ENCODE results near the gene SYN1. TPM values are rescaled to one million over a fixed set of nuclear protein-coding genes. Genes with fewer than 3 reads are reported as not detected.

SYN1 gene
- total RNA-seq, 1 donor from 2014 or later = not detected

- Histone ChIP-seq H3K27ac (peak overlapping the region; percentile 74), H3K4me1 (peaks cover 6% of the 10 kb centered on the region), H3K79me2 (ENCODE audit: low read depth) (no peaks in the 10 kb centered on the region), H3K9ac (no peak overlapping the region), H4K20me1 (ENCODE audit: low read depth) (no peaks in the 10 kb centered on the region), H3K27me3 (no peaks in the 10 kb centered on the region), H2AFZ (replicated peaks) (no peak overlapping the region), H3K4me3 (no peak overlapping the region), H3F3A (ENCODE audit: low read depth) (peaks cover 10% of the 10 kb centered on the region), H3K4me2 (peak overlapping the region; percentile 72), H3K9me3 (ENCODE audit: low read depth) (no peaks in the 10 kb centered on the region), H3K36me3 (no peaks in the 10 kb centered on the region)
- Mint-ChIP-seq H3K4me3 (peak overlapping the region; percentile 28), H3K36me3 (peaks cover 33% of the 10 kb centered on the region), H3K27ac (peak overlapping the region; percentile 65), H3K27me3 (ENCODE audit: insufficient read depth, low read depth) (peaks cover 7% of the 10 kb centered on the region), H3K9me3 (peaks cover 42% of the 10 kb centered on the region), H3K4me1 (peaks cover 8% of the 10 kb centered on the region)
- DNase-seq (ENCODE audit: low spot score) = no peak
- TF ChIP-seq EZH2phosphoT487 (IDR thresholded peaks at IDR 0.05) (no peak), EZH2 (IDR thresholded peaks at IDR 0.05) (no peak), CTCF (IDR thresholded peaks at IDR 0.05) (no peak)
These were observed 46.8 kb downstream of the SYN1 start for GRCh38 chrX:47572773-47573340.

- Mint-ChIP-seq H3K27ac (no peak overlapping the region), H3K4me3 (no peak overlapping the region), H3K4me1 (peaks cover 8% of the 10 kb centered on the region), H3K9me3 (peaks cover 43% of the 10 kb centered on the region), H3K27me3 (ENCODE audit: insufficient read depth, low read depth) (peaks cover 7% of the 10 kb centered on the region), H3K36me3 (peaks cover 38% of the 10 kb centered on the region)
- Histone ChIP-seq H3K4me1 (peaks cover 6% of the 10 kb centered on the region), H3K4me2 (no peak overlapping the region), H3K36me3 (no peaks in the 10 kb centered on the region), H3K4me3 (no peak overlapping the region), H2AFZ (replicated peaks) (no peak overlapping the region), H4K20me1 (ENCODE audit: low read depth) (no peaks in the 10 kb centered on the region), H3F3A (ENCODE audit: low read depth) (peaks cover 10% of the 10 kb centered on the region), H3K27me3 (no peaks in the 10 kb centered on the region), H3K9me3 (ENCODE audit: low read depth) (no peaks in the 10 kb centered on the region), H3K9ac (no peak overlapping the region), H3K79me2 (ENCODE audit: low read depth) (no peaks in the 10 kb centered on the region), H3K27ac (no peak overlapping the region)
- no peak for DNase-seq (ENCODE audit: low spot score)
- TF ChIP-seq EZH2 (IDR thresholded peaks at IDR 0.05) (no peak), EZH2phosphoT487 (IDR thresholded peaks at IDR 0.05) (no peak), CTCF (IDR thresholded peaks at IDR 0.05) (no peak)
These were observed 47.8 kb downstream of the SYN1 start for GRCh38 chrX:47571896-47572295.

DNA sequence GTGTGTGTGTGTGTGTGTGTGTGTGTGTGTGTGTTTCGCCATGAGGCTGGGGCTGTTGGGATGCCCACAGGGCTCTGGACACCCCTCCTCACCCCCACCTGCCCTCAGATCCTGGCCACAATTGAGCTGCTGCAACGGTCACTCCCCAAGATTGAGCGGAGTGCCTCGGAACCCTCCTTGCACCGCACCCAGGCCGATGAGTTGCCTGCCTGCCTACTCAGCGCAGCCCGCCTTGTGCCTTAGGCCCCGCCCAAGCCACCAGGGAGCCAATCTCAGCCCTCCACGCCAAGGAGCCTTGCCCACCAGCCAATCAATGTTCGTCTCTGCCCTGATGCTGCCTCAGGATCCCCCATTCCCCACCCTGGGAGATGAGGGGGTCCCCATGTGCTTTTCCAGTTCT is 48.4 kb downstream of the SYN1 start:
- H3K4me1 ChIP-seq = peaks cover 6% of the 10 kb centered on the region
- no peaks in the 10 kb centered on the region for H3K36me3 ChIP-seq
- Mint-ChIP-seq H3K27ac (no peak overlapping the region), H3K4me1 (peaks cover 8% of the 10 kb centered on the region), H3K9me3 (peaks cover 40% of the 10 kb centered on the region), H3K36me3 (peaks cover 38% of the 10 kb centered on the region), H3K4me3 (no peak overlapping the region), H3K27me3 (ENCODE audit: insufficient read depth, low read depth) (peaks cover 7% of the 10 kb centered on the region)
- no peaks in the 10 kb centered on the region for H3K9me3 ChIP-seq (ENCODE audit: low read depth)
- TF ChIP-seq EZH2 (IDR thresholded peaks at IDR 0.05) = no peak
- no peak for TF ChIP-seq CTCF (IDR thresholded peaks at IDR 0.05)
- no peak for TF ChIP-seq EZH2phosphoT487 (IDR thresholded peaks at IDR 0.05)
- peaks cover 10% of the 10 kb centered on the region for H3F3A ChIP-seq (ENCODE audit: low read depth)
- H3K27ac ChIP-seq = no peak overlapping the region
- H3K4me2 ChIP-seq = no peak overlapping the region
- no peaks in the 10 kb centered on the region for H3K27me3 ChIP-seq
- DNase-seq (ENCODE audit: low spot score) = no peak
- H4K20me1 ChIP-seq (ENCODE audit: low read depth) = no peaks in the 10 kb centered on the region
- H3K9ac ChIP-seq = no peak overlapping the region
- no peak overlapping the region for H2AFZ ChIP-seq (replicated peaks)
- H3K79me2 ChIP-seq (ENCODE audit: low read depth) = no peaks in the 10 kb centered on the region
- H3K4me3 ChIP-seq = no peak overlapping the region

All from neural progenitor cell (in vitro differentiated cells).